GM18861 (cell line): ENCODE results near the gene CXCL12.

Experiments used
- ATAC-seq: cut with Tn5 transposase; IDR thresholded peaks from one replicate; pipeline ENCODE4 v1.9.1; 2021; ENCODE audit not compliant: unreplicated experiment

Gene CXCL12

GRCh38 chr10:44400541-44400940, 15.6 kb upstream of the CXCL12 start:
- no peak for ATAC-seq

- ATAC-seq: no peak
Observed at GRCh38 chr10:44399659-44400451, 15.0 kb upstream of the CXCL12 start.

- ATAC-seq: no peak
Observed at GRCh38 chr10:44398747-44399658, 14.1 kb upstream of the CXCL12 start.

GRCh38 chr10:44398271-44398670, 13.4 kb upstream of the CXCL12 start:
- no peak for ATAC-seq

- no peak for ATAC-seq
Observed at GRCh38 chr10:44397476-44398225, 12.8 kb upstream of the CXCL12 start.

GRCh38 chr10:44396671-44397191, 11.8 kb upstream of the CXCL12 start:
- no peak for ATAC-seq

- ATAC-seq: no peak
Observed at GRCh38 chr10:44395902-44396670, 11.2 kb upstream of the CXCL12 start.

- ATAC-seq: no peak
Observed at GRCh38 chr10:44395396-44395795, 10.5 kb upstream of the CXCL12 start.

GRCh38 chr10:44394696-44395381, 9.9 kb upstream of the CXCL12 start:
- no peak for ATAC-seq

- ATAC-seq: no peak
Observed at GRCh38 chr10:44393834-44394547, 9.1 kb upstream of the CXCL12 start.

- no peak for ATAC-seq
Observed at GRCh38 chr10:44393051-44393630, 8.2 kb upstream of the CXCL12 start.

- no peak for ATAC-seq
Observed at GRCh38 chr10:44392420-44392819, 7.5 kb upstream of the CXCL12 start.

- ATAC-seq: no peak
Observed at GRCh38 chr10:44391981-44392380, 7.1 kb upstream of the CXCL12 start.

- ATAC-seq: no peak
Observed at GRCh38 chr10:44390585-44391072, 5.7 kb upstream of the CXCL12 start.

GRCh38 chr10:44389556-44389955, 4.7 kb upstream of the CXCL12 start:
- no peak for ATAC-seq

GRCh38 chr10:44389150-44389549, 4.3 kb upstream of the CXCL12 start:
- ATAC-seq: no peak

GRCh38 chr10:44388641-44389040, 3.7 kb upstream of the CXCL12 start:
- ATAC-seq: no peak

GRCh38 chr10:44387853-44388251, 3.0 kb upstream of the CXCL12 start:
- ATAC-seq: no peak
